Inflammatory macrophage (primary cell): ENCODE measurements around the gene SLC51A.
A peak's percentile ranks its signal among the peaks of the same experiment; 100 is the strongest.
"Not testable (repeated sequence)": the region's sequence is repeated elsewhere in the genome, so short reads cannot be mapped to it uniquely, and the experiment has no call there.

ENCODE experiments used
- DNase-seq, 2 donors: peaks; one replicate each; pipeline ENCODE4 v3.0.0-alpha.2; 2020 to 2022

Gene SLC51A

DNA sequence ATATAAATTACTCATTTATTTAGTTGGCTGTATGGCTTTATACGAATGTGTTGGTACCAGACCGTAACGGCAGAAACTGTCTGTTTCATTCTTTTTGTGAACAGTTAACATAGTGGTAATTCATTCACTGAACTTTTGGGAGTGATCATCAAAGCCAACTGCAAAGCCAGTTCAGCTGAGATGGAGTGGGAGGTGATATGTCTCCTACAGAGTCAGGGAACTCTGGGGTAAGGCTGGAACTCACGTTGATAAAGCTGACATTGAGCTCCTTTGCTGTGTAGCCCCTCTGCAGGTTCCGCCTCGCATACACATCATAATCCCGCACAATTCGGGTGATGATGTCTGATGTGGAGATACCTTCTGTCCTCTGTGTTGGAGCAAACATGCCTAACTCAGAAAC lies 25.4 kb downstream of the SLC51A start:
- no peak for DNase-seq

GRCh38 chr3:196244166-196244565 lies 27.8 kb downstream of the SLC51A start:
- DNase-seq = not testable (repeated sequence)

GRCh38 chr3:196246612-196247308 lies 30.4 kb downstream of the SLC51A start:
- peak; percentile 34 to 60 for DNase-seq

GRCh38 chr3:196251918-196252317 lies 35.6 kb downstream of the SLC51A start:
- DNase-seq = no peak

DNA sequence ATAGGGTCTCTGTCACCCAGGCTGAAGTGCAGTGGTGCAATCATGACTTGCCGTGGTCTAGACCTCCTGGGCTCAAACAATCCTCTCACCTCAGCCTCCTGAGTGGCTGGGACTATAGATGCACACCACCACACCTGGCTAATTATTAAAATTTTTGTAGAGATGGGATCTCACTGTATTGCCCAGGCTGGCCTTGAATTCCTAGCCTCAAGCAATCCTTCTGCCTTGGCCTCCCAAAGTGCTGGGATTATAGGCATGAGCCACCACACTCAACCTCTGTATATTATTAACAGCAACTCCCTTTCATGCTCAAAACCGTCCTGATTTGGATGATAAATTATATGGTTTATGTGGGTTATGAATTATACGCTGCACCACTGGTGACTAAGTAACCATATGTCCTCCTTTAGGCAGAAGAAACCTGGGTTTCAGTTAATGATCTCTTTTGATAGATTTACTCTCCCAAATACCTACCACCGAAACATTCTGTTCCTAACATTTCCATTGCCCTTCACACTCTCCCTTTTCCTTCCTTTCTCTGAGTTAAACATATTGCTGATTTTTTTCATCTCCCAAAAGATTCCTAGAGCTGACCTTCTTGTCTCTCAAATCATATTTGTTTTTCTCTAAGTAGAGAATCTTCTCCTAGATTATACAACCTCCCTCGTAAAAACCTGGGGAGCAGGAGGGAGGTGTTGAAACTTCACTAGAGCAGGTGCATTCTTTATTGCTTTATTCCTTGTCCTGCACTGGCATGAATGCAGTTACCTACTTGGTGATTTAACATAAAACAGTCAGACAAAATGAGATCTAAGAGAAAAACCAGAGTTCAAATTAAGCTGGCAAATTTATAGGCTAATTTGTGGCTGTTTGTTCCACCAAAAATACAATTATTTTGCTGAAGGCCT lies 38.3 kb downstream of the SLC51A start:
- DNase-seq = no peak

DNA sequence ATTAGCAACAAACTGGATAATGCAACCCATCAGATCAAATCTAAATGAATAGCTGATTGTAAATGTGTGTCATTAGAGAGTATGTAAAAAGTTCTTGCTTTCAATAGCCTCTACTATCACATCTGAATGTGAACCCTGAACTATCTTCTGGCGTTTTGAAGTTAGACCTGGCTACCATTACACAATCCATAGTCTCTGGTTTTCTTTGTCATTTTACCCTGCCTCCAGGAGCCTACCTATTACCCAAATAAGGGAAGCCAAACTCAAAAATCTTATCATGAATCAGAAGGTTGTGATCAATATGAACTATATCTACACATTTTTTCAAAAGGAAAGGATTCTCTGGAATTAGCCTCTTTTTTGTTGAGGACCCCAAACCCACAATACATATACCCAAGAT lies 39.4 kb downstream of the SLC51A start:
- DNase-seq = no peak

DNA sequence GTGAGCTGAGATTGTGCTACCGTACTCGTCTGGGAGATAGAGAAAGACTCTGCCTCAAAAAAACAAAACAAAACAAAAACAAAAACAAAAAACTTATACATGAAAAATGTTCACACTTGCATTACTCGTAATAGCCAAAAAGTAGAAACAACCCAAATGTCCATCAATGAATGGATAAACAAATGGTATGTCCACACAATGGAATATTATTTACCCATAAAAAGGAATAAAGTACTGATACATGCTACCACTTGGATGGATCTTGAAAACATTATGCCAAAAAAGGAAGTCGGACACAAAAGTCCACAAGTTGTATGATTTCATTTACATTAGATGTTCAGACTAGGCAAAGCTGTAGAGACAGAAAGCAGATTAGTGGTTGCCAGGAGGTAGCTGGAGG lies 44.5 kb downstream of the SLC51A start:
- DNase-seq = no peak

DNA sequence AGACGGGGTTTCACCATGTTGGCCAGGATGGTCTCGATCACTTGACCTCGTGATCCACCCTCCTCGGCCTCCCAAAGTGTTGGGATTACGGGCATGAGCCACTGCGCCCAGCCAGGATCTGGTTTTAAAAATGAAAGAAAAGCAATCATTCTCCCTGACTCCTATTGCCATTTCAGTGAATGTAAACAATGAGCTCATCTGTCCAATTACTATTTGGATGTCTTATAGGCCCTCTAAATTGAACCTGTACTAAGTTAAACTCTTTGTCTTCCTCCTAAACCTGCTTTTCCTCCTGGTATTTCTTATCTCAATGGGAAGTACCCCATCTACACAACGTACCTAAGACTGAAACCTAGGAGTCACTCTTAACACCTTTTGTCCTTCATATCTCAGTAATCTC lies 47.5 kb downstream of the SLC51A start:
- no peak for DNase-seq

DNA sequence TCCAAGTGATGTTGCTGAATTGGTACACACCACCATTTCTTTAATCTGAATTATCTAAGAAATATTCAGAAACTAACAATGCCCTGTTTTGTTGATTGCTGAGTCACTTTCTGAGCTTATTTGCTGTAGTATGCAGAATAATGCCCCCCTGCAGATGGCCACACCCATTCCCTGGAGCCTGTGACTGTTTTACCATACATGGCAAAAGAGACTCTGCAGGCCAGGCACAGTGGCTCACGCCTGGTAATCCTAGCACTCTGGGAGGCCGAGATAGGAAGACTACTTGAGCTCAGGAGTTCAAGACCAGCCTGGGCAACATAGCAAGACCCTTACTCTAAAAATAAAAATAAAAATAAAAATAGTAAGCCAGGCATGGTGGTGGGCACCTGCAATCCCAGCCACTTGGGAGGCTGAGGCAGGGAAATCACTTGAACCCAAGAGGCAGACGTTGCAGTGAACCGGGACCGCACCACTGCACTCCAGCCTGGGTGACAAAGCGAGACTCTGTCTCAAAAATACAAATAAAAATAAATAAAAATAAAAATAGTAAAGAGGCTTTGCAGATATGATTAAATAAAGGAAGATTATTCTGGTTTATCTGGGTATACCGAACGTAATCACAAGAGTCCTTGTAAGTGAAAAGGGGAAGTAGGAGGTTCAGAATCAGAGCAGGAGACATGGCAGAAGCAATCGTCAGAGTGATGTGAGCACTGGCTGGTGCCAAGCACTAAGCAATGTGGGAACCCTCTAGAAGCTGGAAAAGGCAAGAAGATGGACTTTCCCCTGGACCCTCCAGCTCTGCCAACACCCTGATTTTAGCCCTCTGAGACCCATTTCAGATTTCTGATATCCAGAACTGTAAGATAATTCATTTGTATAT lies 52.2 kb downstream of the SLC51A start:
- peak; percentile 62 to 64 for DNase-seq

DNA sequence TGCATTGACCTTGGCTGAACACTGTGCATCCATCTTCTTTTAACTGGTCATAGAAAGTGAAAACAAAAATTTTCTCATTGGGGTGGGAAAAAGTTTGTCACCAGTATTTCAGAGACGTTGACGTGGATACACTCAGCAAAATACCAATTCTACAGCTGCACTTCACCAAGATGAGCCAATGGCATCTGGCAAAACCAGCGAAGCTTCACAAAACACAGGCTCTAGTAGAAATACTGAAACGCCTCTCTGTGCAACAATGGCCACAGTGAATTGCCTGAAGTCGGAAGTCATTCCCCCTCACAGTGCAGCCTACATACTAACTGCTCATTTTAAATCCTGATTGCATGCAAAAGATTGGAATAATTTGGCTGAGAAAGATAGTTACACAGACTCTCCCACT lies 54.2 kb downstream of the SLC51A start:
- no peak for DNase-seq

GRCh38 chr3:196272826-196273225 lies 56.5 kb downstream of the SLC51A start:
- DNase-seq = no peak

- DNase-seq = no peak
Measured at GRCh38 chr3:196273655-196274054, 57.3 kb downstream of the SLC51A start.

DNA sequence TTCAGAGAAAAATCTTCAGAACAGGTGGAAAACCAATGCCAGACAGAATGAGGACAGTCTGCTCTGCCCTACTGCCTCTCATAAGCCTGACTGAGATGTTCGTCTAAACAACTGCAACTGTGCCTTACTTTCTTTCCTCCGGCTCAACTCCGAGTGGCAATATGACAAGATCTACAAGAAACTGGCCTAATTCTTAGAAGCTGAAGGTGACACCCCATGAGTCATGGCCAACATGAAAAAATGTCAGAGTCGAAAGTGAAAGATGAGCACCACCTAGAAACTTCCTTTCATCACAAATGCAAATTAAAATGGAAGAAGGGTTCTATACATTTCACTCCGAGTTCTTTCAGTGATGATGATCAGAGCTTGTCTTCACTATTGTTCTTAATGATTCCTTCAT lies 58.3 kb downstream of the SLC51A start:
- no peak for DNase-seq

DNA sequence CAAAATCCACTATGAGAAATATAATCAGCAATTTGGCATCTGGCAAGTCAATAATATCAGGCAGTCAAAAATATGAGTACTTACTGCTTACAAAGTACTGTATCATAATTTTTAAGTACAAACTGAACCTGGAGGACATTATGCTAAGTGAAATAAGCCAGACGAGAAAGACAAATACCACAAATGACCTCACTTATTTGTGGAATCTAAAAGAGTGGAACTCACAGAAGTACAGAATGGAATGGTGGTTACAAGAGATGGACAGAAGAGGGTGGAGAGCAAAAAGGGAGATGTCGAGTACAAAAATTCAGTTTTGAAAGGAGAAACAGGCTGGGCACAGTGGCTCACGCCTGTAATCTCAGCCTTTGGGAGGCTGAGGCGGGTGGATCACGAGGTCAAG lies 58.8 kb downstream of the SLC51A start:
- no peak for DNase-seq

GRCh38 chr3:196280689-196281440 lies 64.5 kb downstream of the SLC51A start:
- no peak for DNase-seq

DNA sequence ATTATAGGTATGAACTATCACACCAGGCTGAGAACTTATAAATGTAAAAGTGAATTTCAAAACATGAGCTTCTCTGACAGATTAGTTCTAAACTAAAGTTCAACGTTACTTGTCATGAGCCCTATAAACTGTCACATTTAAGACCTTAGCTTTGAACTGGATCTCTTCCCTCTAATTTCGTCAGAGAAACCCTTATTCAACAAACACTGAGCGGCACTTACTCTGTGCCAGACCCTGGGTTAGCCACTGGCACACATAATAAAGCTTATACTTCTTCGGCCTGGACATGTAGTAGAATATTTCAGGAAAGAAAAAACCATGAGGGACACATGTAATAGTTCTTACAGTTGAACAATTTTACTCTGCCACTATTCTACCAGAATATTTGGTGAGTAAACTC lies 65.6 kb downstream of the SLC51A start:
- no peak for DNase-seq
